ENCODE data around the gene MAP3K7.

The MAP3K7 gene

GRCh38 chr6:90547079-90547478, 39.8 kb downstream of the MAP3K7 start:
- Histone ChIP-seq H2AFZ (ENCODE audit: low read depth, low read length) (no peak overlapping the region), H4K20me1 (ENCODE audit: insufficient read depth, low read length) (no peaks in the 10 kb centered on the region), H3K79me2 (ENCODE audit: insufficient read depth, low read length) (no peaks in the 10 kb centered on the region), H3K36me3 (ENCODE audit: insufficient read depth, low read length) (peaks cover 86% of the 10 kb centered on the region), H3K4me2 (ENCODE audit: insufficient read depth, low read length) (no peak overlapping the region), H3K4me1 (ENCODE audit: insufficient read depth, low read length) (no peaks in the 10 kb centered on the region), H3K9ac (ENCODE audit: low read depth, low read length) (no peak overlapping the region), H3K4me3 (ENCODE audit: low read depth in 1 of 2, low read length in 2 of 2) (no peak overlapping the region), H3K9me3 (ENCODE audit: insufficient read depth, low read length, severe bottlenecking) (no peaks in the 10 kb centered on the region), H3K27me3 (ENCODE audit: insufficient read depth, low read length, poor library complexity) (no peaks in the 10 kb centered on the region), H3K27ac (ENCODE audit: low read length) (no peak overlapping the region)
- ATAC-seq (ENCODE audit: insufficient read depth, low read depth) (no peak), DNase-seq (no peak)
- TF ChIP-seq, protein P1, sequence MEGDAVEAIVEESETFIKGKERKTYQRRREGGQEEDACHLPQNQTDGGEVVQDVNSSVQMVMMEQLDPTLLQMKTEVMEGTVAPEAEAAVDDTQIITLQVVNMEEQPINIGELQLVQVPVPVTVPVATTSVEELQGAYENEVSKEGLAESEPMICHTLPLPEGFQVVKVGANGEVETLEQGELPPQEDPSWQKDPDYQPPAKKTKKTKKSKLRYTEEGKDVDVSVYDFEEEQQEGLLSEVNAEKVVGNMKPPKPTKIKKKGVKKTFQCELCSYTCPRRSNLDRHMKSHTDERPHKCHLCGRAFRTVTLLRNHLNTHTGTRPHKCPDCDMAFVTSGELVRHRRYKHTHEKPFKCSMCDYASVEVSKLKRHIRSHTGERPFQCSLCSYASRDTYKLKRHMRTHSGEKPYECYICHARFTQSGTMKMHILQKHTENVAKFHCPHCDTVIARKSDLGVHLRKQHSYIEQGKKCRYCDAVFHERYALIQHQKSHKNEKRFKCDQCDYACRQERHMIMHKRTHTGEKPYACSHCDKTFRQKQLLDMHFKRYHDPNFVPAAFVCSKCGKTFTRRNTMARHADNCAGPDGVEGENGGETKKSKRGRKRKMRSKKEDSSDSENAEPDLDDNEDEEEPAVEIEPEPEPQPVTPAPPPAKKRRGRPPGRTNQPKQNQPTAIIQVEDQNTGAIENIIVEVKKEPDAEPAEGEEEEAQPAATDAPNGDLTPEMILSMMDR (IDR thresholded peaks at IDR 0.05; ENCODE audit: borderline replicate concordance, extremely low read depth, low read length, poor library complexity, severe bottlenecking): no peak
- no peak for TF ChIP-seq EZH2 (IDR thresholded peaks at IDR 0.05; ENCODE audit: borderline replicate concordance, low read depth, low read length, severe bottlenecking)

GRCh38 chr6:90545448-90545847, 41.4 kb downstream of the MAP3K7 start:
- DNase-seq (no peak), ATAC-seq (ENCODE audit: insufficient read depth, low read depth) (no peak)
- TF ChIP-seq EZH2 (IDR thresholded peaks at IDR 0.05; ENCODE audit: borderline replicate concordance, low read depth, low read length, severe bottlenecking): no peak
- TF ChIP-seq, protein P1 (IDR thresholded peaks at IDR 0.05; ENCODE audit: borderline replicate concordance, extremely low read depth, low read length, poor library complexity, severe bottlenecking): no peak
- Histone ChIP-seq H3K4me2 (ENCODE audit: insufficient read depth, low read length) (no peak overlapping the region), H3K9ac (ENCODE audit: low read depth, low read length) (no peak overlapping the region), H3K27ac (ENCODE audit: low read length) (no peak overlapping the region), H3K36me3 (ENCODE audit: insufficient read depth, low read length) (peaks cover 78% of the 10 kb centered on the region), H3K4me1 (ENCODE audit: insufficient read depth, low read length) (no peaks in the 10 kb centered on the region), H3K9me3 (ENCODE audit: insufficient read depth, low read length, severe bottlenecking) (no peaks in the 10 kb centered on the region), H4K20me1 (ENCODE audit: insufficient read depth, low read length) (no peaks in the 10 kb centered on the region), H3K27me3 (ENCODE audit: insufficient read depth, low read length, poor library complexity) (no peaks in the 10 kb centered on the region), H3K4me3 (ENCODE audit: low read depth in 1 of 2, low read length in 2 of 2) (no peak overlapping the region), H3K79me2 (ENCODE audit: insufficient read depth, low read length) (no peaks in the 10 kb centered on the region), H2AFZ (ENCODE audit: low read depth, low read length) (no peak overlapping the region)

DNA sequence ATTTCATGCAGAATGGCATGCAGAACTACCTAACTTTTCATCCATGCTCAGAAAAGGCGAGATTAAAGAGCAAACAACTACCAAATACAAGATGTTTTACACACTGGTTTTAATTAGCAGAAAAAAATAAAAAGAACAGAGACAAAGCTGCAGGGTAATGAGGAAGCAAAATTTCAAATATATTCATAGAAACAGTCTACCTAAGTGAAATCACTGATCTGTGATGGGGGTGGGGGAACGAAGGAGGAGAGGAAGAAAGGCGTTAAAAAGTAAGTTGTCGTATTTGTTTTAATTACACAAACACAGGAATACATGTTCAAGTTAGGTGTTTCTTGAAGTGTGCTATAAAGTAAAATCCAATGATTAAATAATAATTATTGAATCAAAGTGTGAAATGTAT, 42.1 kb downstream of the MAP3K7 start:
- TF ChIP-seq EZH2 (IDR thresholded peaks at IDR 0.05; ENCODE audit: borderline replicate concordance, low read depth, low read length, severe bottlenecking): no peak
- TF ChIP-seq, protein P1 (IDR thresholded peaks at IDR 0.05; ENCODE audit: borderline replicate concordance, extremely low read depth, low read length, poor library complexity, severe bottlenecking): no peak
- no peak overlapping the region for H3K4me2 ChIP-seq (ENCODE audit: insufficient read depth, low read length)

DNA sequence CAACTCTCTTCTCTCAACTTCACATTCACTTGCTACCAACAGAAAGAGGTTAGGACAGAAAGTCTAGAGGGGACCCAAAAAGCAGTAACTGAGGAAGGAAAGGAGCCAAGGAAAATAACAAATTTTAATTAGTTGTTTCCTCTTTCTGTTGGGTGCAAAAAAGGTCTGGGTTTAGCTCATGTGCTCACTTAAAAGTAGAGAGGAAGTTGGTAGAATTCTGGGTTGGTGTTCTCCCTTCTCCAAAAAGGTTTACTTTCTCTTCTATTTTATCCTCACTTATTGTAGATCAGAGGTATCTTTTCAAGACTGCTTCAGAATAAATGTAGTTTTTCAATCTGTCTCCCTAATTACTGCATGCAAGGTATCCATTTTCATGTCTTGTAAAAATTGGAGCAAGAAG, 42.8 kb downstream of the MAP3K7 start:
- no peak overlapping the region for H3K27ac ChIP-seq (ENCODE audit: low read length)

More for the DNA sequence above, 42.1 kb downstream of the MAP3K7 start:
- Histone ChIP-seq H3K4me1 (ENCODE audit: insufficient read depth, low read length) (no peaks in the 10 kb centered on the region), H4K20me1 (ENCODE audit: insufficient read depth, low read length) (no peaks in the 10 kb centered on the region), H3K9ac (ENCODE audit: low read depth, low read length) (no peak overlapping the region), H3K9me3 (ENCODE audit: insufficient read depth, low read length, severe bottlenecking) (no peaks in the 10 kb centered on the region), H3K79me2 (ENCODE audit: insufficient read depth, low read length) (no peaks in the 10 kb centered on the region), H3K4me3 (ENCODE audit: low read depth in 1 of 2, low read length in 2 of 2) (no peak overlapping the region), H2AFZ (ENCODE audit: low read depth, low read length) (no peak overlapping the region), H3K36me3 (ENCODE audit: insufficient read depth, low read length) (peaks cover 71% of the 10 kb centered on the region), H3K27ac (ENCODE audit: low read length) (no peak overlapping the region), H3K27me3 (ENCODE audit: insufficient read depth, low read length, poor library complexity) (no peaks in the 10 kb centered on the region)
- no peak for ATAC-seq (ENCODE audit: insufficient read depth, low read depth)
- DNase-seq: no peak

More for the DNA sequence above, 42.8 kb downstream of the MAP3K7 start:
- Histone ChIP-seq H3K4me3 (ENCODE audit: low read depth in 1 of 2, low read length in 2 of 2) (no peak overlapping the region), H3K27me3 (ENCODE audit: insufficient read depth, low read length, poor library complexity) (no peaks in the 10 kb centered on the region), H4K20me1 (ENCODE audit: insufficient read depth, low read length) (no peaks in the 10 kb centered on the region), H3K79me2 (ENCODE audit: insufficient read depth, low read length) (no peaks in the 10 kb centered on the region), H3K4me2 (ENCODE audit: insufficient read depth, low read length) (no peak overlapping the region), H3K36me3 (ENCODE audit: insufficient read depth, low read length) (peaks cover 68% of the 10 kb centered on the region), H3K9ac (ENCODE audit: low read depth, low read length) (no peak overlapping the region), H2AFZ (ENCODE audit: low read depth, low read length) (no peak overlapping the region), H3K4me1 (ENCODE audit: insufficient read depth, low read length) (no peaks in the 10 kb centered on the region), H3K9me3 (ENCODE audit: insufficient read depth, low read length, severe bottlenecking) (no peaks in the 10 kb centered on the region)
- ATAC-seq (ENCODE audit: insufficient read depth, low read depth) (no peak), DNase-seq (no peak)
- TF ChIP-seq EZH2 (IDR thresholded peaks at IDR 0.05; ENCODE audit: borderline replicate concordance, low read depth, low read length, severe bottlenecking): no peak
- TF ChIP-seq, protein P1 (IDR thresholded peaks at IDR 0.05; ENCODE audit: borderline replicate concordance, extremely low read depth, low read length, poor library complexity, severe bottlenecking): no peak

Measured in DND-41 (cell line).